HepG2 (cell line): ENCODE results near the gene PSMB9. TPM values are rescaled to one million over a fixed set of nuclear protein-coding genes. Genes with fewer than 3 reads are reported as not detected.

Experiments used
- BRCA1 ChIP-seq: sonication (generic); formaldehyde crosslinking; IDR thresholded peaks from 2 replicates; pipeline ENCODE4 v1.4.0; 2020; ENCODE audit warnings: missing genetic modification reagents
- CEBPG ChIP-seq: IDR thresholded peaks from 2 replicates; pipeline ENCODE4 v1.6.1; 2016
- ETV5 ChIP-seq: IDR thresholded peaks from 2 replicates; pipeline ENCODE4 v1.6.1; 2018; ENCODE audit warnings: missing biosample characterization, missing genetic modification reagents, inconsistent platforms, borderline replicate concordance
- ISX ChIP-seq: sonication (generic); formaldehyde crosslinking; conservative IDR thresholded peaks from 2 replicates; pipeline ENCODE4 v1.5.0; 2020; ENCODE audit warnings: missing genetic modification reagents
- NAIF1 ChIP-seq: sonication (generic); formaldehyde crosslinking; IDR thresholded peaks from 2 replicates; pipeline ENCODE4 v1.5.0; 2020; ENCODE audit warnings: mild to moderate bottlenecking, missing genetic modification reagents, borderline replicate concordance
- NCOA5 ChIP-seq: sonication (generic); formaldehyde crosslinking; IDR thresholded peaks from 2 replicates; pipeline ENCODE4 v1.4.0; 2020; ENCODE audit warnings: missing genetic modification reagents
- PCBP2 ChIP-seq: fragments of 200-400 bp; formaldehyde crosslinking; optimal IDR thresholded peaks from 2 replicates; pipeline ENCODE3; 2018; ENCODE audit warnings: low read length, low read depth; ENCODE audit not compliant: poor library complexity, severe bottlenecking
- POLR2A ChIP-seq, 2 experiments: IDR thresholded peaks; 2 replicates each; pipeline ENCODE4 v1.6.1; 2011; ENCODE audit warnings: low read depth in 2 of 2, low read length in 2 of 2, mild to moderate bottlenecking in 1 of 2, moderate library complexity in 1 of 2; ENCODE audit not compliant: insufficient read depth in 1 of 2
- RXRB ChIP-seq: IDR thresholded peaks from 2 replicates; pipeline ENCODE4 v1.6.1; 2016; ENCODE audit warnings: borderline replicate concordance, missing genetic modification reagents, missing compliant biosample characterization
- SIX1 ChIP-seq: sonication (generic); formaldehyde crosslinking; IDR thresholded peaks from 2 replicates; pipeline ENCODE4 v1.4.0; 2020; ENCODE audit warnings: missing genetic modification reagents, borderline replicate concordance
- SMC3 ChIP-seq: IDR thresholded peaks from 2 replicates; pipeline ENCODE4 v1.6.1; 2011; ENCODE audit warnings: low read length, improper control_type of control experiment
- SMYD3 ChIP-seq: sonication (generic); formaldehyde crosslinking; IDR thresholded peaks from 2 replicates; pipeline ENCODE4 v1.8.1; 2023; ENCODE audit warnings: mild to moderate bottlenecking, missing genetic modification reagents
- SUZ12 ChIP-seq: fragments of 150-350 bp; IDR thresholded peaks from 2 replicates; pipeline ENCODE4 v1.6.1; 2014; ENCODE audit warnings: low read depth, low read length
- ZFP36 ChIP-seq: fragments of 150-350 bp; IDR thresholded peaks from 2 replicates; pipeline ENCODE4 v1.6.1; 2018; ENCODE audit warnings: borderline replicate concordance, low read length, low read depth; ENCODE audit not compliant: partially characterized antibody
- ZFP62 ChIP-seq: sonication (generic); formaldehyde crosslinking; IDR thresholded peaks from 2 replicates; pipeline ENCODE4 v1.4.0; 2020; ENCODE audit warnings: missing genetic modification reagents
- ZNF160 ChIP-seq: sonication (generic); formaldehyde crosslinking; IDR thresholded peaks from 2 replicates; pipeline ENCODE4 v1.8.0; 2022; ENCODE audit warnings: mild to moderate bottlenecking, inconsistent platforms, missing genetic modification reagents
- ZNF234 ChIP-seq: sonication (generic); formaldehyde crosslinking; conservative IDR thresholded peaks from 2 replicates; pipeline ENCODE4 v1.5.1; 2020; ENCODE audit warnings: mild to moderate bottlenecking, missing genetic modification reagents
- ZNF567 ChIP-seq: sonication (generic); formaldehyde crosslinking; IDR thresholded peaks from 2 replicates; pipeline ENCODE4 v1.8.1; 2023; ENCODE audit warnings: mild to moderate bottlenecking, missing genetic modification reagents, borderline replicate concordance
- ZNF737 ChIP-seq: sonication (generic); formaldehyde crosslinking; IDR thresholded peaks from 2 replicates; pipeline ENCODE4 v1.5.0; 2020; ENCODE audit warnings: missing genetic modification reagents, mild to moderate bottlenecking, borderline replicate concordance
- polyA plus RNA-seq, 8 experiments: library from polyadenylated mRNA; depleted of rRNA in 3 of 8; stranded (reverse) in 7 of 8; unstranded in 1 of 8; fragments of >200 nt; fragmentation: Illumina TruSeq in 4 of 8; extraction: Trizol in 4 of 8; gene quantifications; 2 replicates each; pipeline versions ENCODE4 v1.2.1 to v1.2.3, GENCODE V29; 2011 to 2016; ENCODE audit warnings: low read depth in 4 of 8, missing spikeins in 1 of 8, mixed read lengths in 1 of 8; ENCODE audit not compliant: insufficient read depth in 1 of 8
- total RNA-seq, 5 experiments: library from RNA; depleted of rRNA; stranded (reverse); fragments of >200 nt; fragmentation: Illumina TruSeq; extraction: Trizol; gene quantifications; 2 replicates each; pipeline ENCODE4 v1.2.3, GENCODE V29; 2016; ENCODE audit warnings: low read depth in 1 of 5
- TF ChIP-seq, protein P1 (sequence below): IDR thresholded peaks from 2 replicates; pipeline ENCODE4 v1.6.1; 2016; ENCODE audit warnings: mild to moderate bottlenecking, missing biosample characterization, missing genetic modification reagents
- TF ChIP-seq, protein P2 (sequence below): sonication (generic); formaldehyde crosslinking; conservative IDR thresholded peaks from 2 replicates; pipeline ENCODE4 v1.4.0; 2020; ENCODE audit warnings: missing genetic modification reagents
- TF ChIP-seq, protein P3 (sequence below): sonication (generic); formaldehyde crosslinking; IDR thresholded peaks from 2 replicates; pipeline ENCODE4 v1.9.0; 2021; ENCODE audit warnings: missing genetic modification reagents, mild to moderate bottlenecking, borderline replicate concordance
- TF ChIP-seq, protein P4 (sequence below): sonication (generic); formaldehyde crosslinking; IDR thresholded peaks from 2 replicates; pipeline ENCODE4 v1.5.0; 2020; ENCODE audit warnings: missing genetic modification reagents
- TF ChIP-seq, protein P5 (sequence below): sonication (generic); formaldehyde crosslinking; IDR thresholded peaks from 2 replicates; pipeline ENCODE4 v1.4.0; 2020; ENCODE audit warnings: mild to moderate bottlenecking, missing genetic modification reagents, borderline replicate concordance

The PSMB9 gene
- total and polyA plus RNA-seq, 2 of the 13 experiments (the other 11 are each of a cell fraction or from before 2014, with no cell fraction given) = 15.6 to 16.0 TPM

DNA sequence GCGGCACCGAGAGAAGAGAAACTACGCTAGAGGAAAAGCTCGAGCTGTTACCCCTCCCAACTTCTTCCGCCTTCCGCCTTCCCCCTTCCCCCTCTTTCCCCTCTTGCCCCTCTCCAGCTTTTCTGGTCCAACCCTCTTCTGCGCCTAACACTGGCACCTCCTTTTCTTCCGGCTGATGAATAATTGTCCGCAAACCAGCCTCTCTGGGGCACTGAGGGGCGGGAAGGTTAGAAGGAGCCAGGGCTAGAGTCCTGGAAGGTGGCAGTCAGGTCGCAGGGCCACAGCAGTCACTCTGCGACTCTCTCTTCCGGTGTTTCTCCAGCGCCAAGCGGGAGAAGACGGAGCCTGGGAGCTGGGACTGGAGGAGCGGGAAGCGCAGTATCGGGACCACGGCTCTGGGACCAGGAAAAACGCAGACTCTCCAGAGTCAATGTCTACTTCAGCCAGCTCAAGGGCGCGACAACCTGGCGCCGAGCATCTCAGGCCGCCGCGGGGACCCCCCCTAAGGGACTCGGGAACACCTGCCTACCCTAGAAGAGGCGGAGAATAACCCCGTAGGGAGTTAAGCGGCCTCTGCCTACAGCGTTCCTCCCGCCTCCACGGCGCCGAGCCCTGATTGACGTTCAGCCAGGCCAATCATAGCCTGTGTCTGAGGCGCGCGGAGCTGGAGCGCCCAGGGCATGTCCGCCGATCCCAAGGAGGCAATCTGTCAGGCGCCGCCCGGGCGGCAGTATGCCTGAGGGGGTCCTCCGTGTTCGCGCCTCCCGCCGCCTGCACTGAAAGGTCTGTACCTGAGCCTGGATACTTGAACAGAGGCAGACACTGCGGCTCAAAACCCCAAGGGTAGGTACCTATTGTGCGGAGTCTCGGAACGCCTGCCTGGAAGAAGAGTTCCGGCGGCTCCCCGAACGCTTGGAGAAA, 40.4 kb downstream of the PSMB9 start (continued):
- no peak for TF ChIP-seq ZFP62 (CRISPR knock-in tag)
- peak; percentile 81 for TF ChIP-seq PCBP2
- TF ChIP-seq ETV5 (CRISPR knock-in tag) = peak; percentile 55; the same call in 1 of the 2 replicates
- no peak for TF ChIP-seq ZFP36
- no peak for TF ChIP-seq CEBPG (CRISPR knock-in tag)
- no peak; the same call in 1 of the 2 replicates for TF ChIP-seq BRCA1 (CRISPR knock-in tag)
- no peak for TF ChIP-seq ISX (CRISPR knock-in tag)
- peak; percentile 76; the same call in 1 of the 2 replicates for TF ChIP-seq SMYD3 (CRISPR knock-in tag)
- peak; percentile 54 to 87; a peak in 3 of 4 replicates for TF ChIP-seq POLR2A (IDR thresholded peaks at IDR 0.05; ENCODE audit: insufficient read depth in 1 of 2, low read depth in 2 of 2, low read length in 2 of 2)
- TF ChIP-seq, protein P1, sequence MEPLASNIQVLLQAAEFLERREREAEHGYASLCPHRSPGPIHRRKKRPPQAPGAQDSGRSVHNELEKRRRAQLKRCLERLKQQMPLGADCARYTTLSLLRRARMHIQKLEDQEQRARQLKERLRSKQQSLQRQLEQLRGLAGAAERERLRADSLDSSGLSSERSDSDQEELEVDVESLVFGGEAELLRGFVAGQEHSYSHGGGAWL (CRISPR knock-in tag) = peak; percentile 52; the same call in 1 of the 2 replicates
- no peak for TF ChIP-seq SUZ12
- TF ChIP-seq RXRB (CRISPR knock-in tag) = 0 out of 2 replicates have a peak, but pooled peaks have one; percentile 40
- TF ChIP-seq NCOA5 (CRISPR knock-in tag) = no peak
- TF ChIP-seq ZNF737 (CRISPR knock-in tag) = 0 out of 2 replicates have a peak, but pooled peaks have one; percentile 68
- TF ChIP-seq, protein P2, sequence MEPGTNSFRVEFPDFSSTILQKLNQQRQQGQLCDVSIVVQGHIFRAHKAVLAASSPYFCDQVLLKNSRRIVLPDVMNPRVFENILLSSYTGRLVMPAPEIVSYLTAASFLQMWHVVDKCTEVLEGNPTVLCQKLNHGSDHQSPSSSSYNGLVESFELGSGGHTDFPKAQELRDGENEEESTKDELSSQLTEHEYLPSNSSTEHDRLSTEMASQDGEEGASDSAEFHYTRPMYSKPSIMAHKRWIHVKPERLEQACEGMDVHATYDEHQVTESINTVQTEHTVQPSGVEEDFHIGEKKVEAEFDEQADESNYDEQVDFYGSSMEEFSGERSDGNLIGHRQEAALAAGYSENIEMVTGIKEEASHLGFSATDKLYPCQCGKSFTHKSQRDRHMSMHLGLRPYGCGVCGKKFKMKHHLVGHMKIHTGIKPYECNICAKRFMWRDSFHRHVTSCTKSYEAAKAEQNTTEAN (CRISPR knock-in tag) = no peak
- no peak for TF ChIP-seq SIX1 (CRISPR knock-in tag)
- no peak for TF ChIP-seq ZNF160 (CRISPR knock-in tag)
- no peak for TF ChIP-seq ZNF234 (CRISPR knock-in tag)
- TF ChIP-seq, protein P3, sequence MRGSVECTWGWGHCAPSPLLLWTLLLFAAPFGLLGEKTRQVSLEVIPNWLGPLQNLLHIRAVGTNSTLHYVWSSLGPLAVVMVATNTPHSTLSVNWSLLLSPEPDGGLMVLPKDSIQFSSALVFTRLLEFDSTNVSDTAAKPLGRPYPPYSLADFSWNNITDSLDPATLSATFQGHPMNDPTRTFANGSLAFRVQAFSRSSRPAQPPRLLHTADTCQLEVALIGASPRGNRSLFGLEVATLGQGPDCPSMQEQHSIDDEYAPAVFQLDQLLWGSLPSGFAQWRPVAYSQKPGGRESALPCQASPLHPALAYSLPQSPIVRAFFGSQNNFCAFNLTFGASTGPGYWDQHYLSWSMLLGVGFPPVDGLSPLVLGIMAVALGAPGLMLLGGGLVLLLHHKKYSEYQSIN = no peak
- TF ChIP-seq, protein P4, sequence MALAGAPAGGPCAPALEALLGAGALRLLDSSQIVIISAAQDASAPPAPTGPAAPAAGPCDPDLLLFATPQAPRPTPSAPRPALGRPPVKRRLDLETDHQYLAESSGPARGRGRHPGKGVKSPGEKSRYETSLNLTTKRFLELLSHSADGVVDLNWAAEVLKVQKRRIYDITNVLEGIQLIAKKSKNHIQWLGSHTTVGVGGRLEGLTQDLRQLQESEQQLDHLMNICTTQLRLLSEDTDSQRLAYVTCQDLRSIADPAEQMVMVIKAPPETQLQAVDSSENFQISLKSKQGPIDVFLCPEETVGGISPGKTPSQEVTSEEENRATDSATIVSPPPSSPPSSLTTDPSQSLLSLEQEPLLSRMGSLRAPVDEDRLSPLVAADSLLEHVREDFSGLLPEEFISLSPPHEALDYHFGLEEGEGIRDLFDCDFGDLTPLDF (CRISPR knock-in tag) = peak; percentile 95
- TF ChIP-seq ZNF567 = 0 out of 2 replicates have a peak, but pooled peaks have one; percentile 72
- TF ChIP-seq, protein P5, sequence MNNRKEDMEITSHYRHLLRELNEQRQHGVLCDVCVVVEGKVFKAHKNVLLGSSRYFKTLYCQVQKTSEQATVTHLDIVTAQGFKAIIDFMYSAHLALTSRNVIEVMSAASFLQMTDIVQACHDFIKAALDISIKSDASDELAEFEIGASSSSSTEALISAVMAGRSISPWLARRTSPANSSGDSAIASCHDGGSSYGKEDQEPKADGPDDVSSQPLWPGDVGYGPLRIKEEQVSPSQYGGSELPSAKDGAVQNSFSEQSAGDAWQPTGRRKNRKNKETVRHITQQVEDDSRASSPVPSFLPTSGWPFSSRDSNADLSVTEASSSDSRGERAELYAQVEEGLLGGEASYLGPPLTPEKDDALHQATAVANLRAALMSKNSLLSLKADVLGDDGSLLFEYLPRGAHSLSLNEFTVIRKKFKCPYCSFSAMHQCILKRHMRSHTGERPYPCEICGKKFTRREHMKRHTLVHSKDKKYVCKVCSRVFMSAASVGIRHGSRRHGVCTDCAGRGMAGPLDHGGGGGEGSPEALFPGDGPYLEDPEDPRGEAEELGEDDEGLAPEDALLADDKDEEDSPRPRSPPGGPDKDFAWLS (CRISPR knock-in tag) = no peak
- TF ChIP-seq NAIF1 = no peak
- no peak for TF ChIP-seq SMC3
